Naive thymus-derived CD8-positive, alpha-beta T cell (primary cell): Measurements from ENCODE around the gene ATP4A. TPM values are rescaled to one million over a fixed set of nuclear protein-coding genes. Genes with fewer than 3 reads are reported as not detected.

Experiments used
- ATAC-seq, 2 donors: fragments of 150-1000 bp; cut with Tn5 transposase in 1 of 2; sonication (Bioruptor Pico), chemical (Tn5 transposase) in 1 of 2; 1 replicate in 1 of 2; 2 replicates in 1 of 2; pipeline ENCODE4 v1.10.0; 2021; ENCODE audit warnings: mild to moderate bottlenecking in 2 of 2, moderate library complexity in 2 of 2
- POLR2A ChIA-PET: fragments of 350-600 bp; sonication (Branson Sonifier 250); formaldehyde crosslinking; loops from one replicate; lab custom pipeline; 2021; ENCODE audit warnings: antibody characterized with exemption; lab: Charles Lee
- DNase-seq, 10 donors: peaks; one replicate each; pipeline versions ENCODE4 v3.0.0 to v3.0.0-alpha.2; 2020 to 2022
- H3K27ac Mint-ChIP-seq, 10 donors: one replicate each; pipeline ENCODE4 v1.8.0; 2020 to 2022; ENCODE audit warnings: mild to moderate bottlenecking in 10 of 10, mixed read lengths in 10 of 10, moderate library complexity in 4 of 10, inconsistent platforms in 1 of 10
- H3K27me3 Mint-ChIP-seq, 5 donors: one replicate each; pipeline ENCODE4 v1.8.0; 2021 to 2022; ENCODE audit warnings: mixed read lengths in 5 of 5
- H3K36me3 Mint-ChIP-seq, 3 donors: one replicate each; pipeline ENCODE4 v1.8.0; 2020 to 2022; ENCODE audit warnings: mixed read lengths in 3 of 3, mild to moderate bottlenecking in 2 of 3, inconsistent platforms in 1 of 3
- H3K4me1 Mint-ChIP-seq, 4 donors: one replicate each; pipeline ENCODE4 v1.8.0; 2021 to 2022; ENCODE audit warnings: mixed read lengths in 4 of 4
- H3K4me3 Mint-ChIP-seq, 10 donors: one replicate each; pipeline ENCODE4 v1.8.0; 2020 to 2022; ENCODE audit warnings: mild to moderate bottlenecking in 10 of 10, mixed read lengths in 10 of 10, moderate library complexity in 6 of 10, inconsistent platforms in 1 of 10
- H3K9me3 Mint-ChIP-seq, 9 donors: one replicate each; pipeline ENCODE4 v1.8.0; 2020 to 2022; ENCODE audit warnings: mixed read lengths in 9 of 9, mild to moderate bottlenecking in 3 of 9, inconsistent platforms in 1 of 9, moderate library complexity in 1 of 9
- polyA plus RNA-seq, 3 donors: library from polyadenylated mRNA; unstranded; fragments of 300-500 nt; fragmentation: Illumina TruSeq; gene quantifications; one replicate each; pipeline ENCODE4 v1.2.3, GENCODE V29; 2021
- total RNA-seq, 8 experiments: library from RNA in 2 of 8; stranded (reverse) in 2 of 8; gene quantifications; one replicate each; pipeline ENCODE4 v1.2.3 and lab custom pipeline; 2021 to 2026

The ATP4A gene
- total and polyA plus RNA-seq, 5 experiments from 2014 or later, result not detected

DNA sequence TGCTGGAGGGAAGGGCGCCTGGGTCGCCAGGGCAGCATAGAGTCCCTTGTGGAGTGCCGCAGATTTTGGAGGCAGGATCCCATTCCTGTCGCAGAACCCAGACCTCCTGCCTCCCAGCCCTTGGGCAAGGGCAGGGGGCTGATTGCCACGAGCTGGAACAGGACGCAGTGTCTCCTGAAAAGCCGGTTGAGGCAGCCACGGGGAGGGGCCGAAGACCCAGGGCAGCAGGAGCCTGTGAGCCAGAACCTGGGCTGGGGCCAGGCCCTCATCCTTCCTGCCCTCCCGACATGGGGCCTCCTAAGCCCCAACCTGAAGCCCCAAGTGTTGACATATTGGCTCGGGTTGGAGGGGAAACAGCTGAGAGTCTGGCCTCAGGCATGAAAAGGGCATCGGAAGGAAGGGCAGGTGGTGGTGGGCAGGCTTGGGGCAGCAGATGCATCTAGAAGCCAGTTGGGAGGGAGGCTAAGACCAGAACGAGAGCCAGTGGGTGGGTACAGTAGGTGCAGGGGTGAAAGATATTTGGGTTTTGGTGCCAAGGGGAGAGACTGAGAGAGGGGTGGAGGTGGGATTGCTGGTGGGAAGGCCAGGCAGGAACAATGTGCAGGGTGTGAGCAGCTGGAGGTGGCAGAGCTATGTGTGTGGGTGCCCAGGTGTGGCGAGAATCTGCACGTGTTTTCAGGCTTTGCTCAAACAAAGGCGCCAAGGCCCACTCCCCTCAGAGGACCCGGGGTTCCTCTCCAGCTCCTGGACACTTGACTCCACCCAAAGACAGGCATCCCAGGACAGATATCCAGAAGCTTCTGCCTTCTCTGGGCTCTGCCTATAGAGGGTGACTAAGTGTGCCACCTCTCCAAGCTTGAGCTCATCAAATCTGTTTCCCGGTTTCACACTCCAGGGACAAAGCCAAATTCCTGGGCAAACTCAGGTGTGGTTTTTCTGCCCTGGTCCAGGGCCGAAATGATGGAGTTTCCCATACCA lies 33.9 kb downstream of the ATP4A start:
- POLR2A ChIA-PET, result no interaction called here
- no peak for DNase-seq
- Mint-ChIP-seq H3K9me3 (no peaks in the 10 kb centered on the region), H3K4me3 (no peak overlapping the region), H3K4me1 (peaks cover 12 to 17% (median 14%) of the 10 kb centered on the region in 4 donors), H3K27me3 (peaks cover 9 to 43% (median 31%) of the 10 kb centered on the region in 5 donors), H3K36me3 (no peaks in the 10 kb centered on the region), H3K27ac (no peak overlapping the region)
- ATAC-seq, result no peak

DNA sequence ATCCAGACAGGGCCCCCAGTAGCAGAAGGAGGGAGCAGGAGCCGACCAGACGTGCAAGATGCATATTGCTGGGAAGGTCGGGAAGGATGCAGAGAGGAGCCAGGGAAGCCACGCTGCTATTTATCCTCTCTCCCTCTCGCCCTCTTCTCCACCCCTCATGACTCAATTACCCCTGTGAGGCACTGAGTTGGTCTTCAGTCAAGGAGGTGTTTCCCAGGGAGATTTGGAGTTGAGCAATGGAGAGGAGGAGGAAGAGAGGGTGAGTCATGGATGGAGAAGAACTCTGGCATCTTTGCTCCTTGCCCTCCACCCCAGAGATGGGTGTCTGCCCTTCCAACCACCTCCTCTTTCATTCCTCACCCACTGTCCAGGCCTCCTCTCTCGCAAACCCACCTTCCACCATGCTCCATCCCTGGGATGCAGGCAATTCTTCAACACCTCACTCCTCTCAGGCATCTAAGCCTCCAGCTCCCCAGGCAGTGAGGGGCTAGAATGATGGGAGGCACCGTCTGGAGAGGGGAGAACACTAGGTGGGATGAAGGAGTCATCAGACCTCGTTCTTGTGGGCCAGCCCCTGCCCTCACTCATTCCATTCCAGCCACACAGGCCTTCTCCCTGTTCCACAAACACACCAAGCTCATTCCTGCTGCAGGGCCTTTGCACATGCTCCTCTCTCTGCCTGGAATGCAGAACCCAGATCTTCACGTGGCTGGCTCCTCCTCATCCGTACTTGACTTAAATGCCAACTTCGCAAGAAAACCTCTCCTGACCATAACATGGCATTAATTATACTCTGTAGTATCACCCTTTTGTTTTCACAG lies 35.0 kb downstream of the ATP4A start, which contains the start of gene SBSN:
SBSN (minus strand) TSS at position 94 of the 821 bp plus-strand sequence; CDS start at position 64, 30 bp downstream.
- no peaks in the 10 kb centered on the region for H3K36me3 Mint-ChIP-seq
- H3K9me3 Mint-ChIP-seq, result no peaks in the 10 kb centered on the region
- ATAC-seq, result no peak
- peak within 1 kb of the TSS in 1 of 10 donors; percentile 69 for H3K27ac Mint-ChIP-seq
- peaks cover 9 to 52% (median 35%) of the 10 kb centered on the region in 5 donors for H3K27me3 Mint-ChIP-seq
- H3K4me3 Mint-ChIP-seq, result no peak within 1 kb of the TSS
- POLR2A ChIA-PET, result no interaction called here
- DNase-seq, result no peak
- peaks cover 6 to 9% (median 8%) of the 10 kb centered on the region in 4 donors for H3K4me1 Mint-ChIP-seq

DNA sequence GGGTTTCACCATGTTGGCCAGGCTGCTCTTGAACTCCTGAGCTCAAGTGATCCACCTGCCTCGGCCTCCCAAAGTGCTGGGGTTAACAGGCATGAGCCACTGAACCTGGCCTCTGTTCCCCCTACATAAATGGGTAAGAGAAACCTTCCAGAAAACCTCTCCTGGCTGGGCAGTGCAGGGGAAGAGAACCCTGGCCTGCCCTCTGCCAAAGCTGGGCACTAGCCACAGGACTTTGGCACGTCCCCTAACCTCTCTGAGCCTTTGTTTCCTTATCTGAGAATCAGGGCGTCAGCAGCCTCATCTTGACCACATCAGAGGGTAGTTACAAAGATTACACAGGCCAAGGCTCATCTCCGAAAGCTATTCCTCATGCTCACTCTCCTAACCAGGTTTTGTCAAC lies 37.6 kb downstream of the ATP4A start:
- H3K27ac Mint-ChIP-seq, result no peak overlapping the region
- H3K27me3 Mint-ChIP-seq, result peaks cover 9 to 44% (median 32%) of the 10 kb centered on the region in 5 donors
- no peaks in the 10 kb centered on the region for H3K36me3 Mint-ChIP-seq
- ATAC-seq (no peak), DNase-seq (no peak)
- POLR2A ChIA-PET, result no interaction called here
- no peak overlapping the region for H3K4me3 Mint-ChIP-seq
- H3K9me3 Mint-ChIP-seq, result no peaks in the 10 kb centered on the region
- H3K4me1 Mint-ChIP-seq, result peaks cover 0 to 3% (median 0%) of the 10 kb centered on the region in 4 donors

DNA sequence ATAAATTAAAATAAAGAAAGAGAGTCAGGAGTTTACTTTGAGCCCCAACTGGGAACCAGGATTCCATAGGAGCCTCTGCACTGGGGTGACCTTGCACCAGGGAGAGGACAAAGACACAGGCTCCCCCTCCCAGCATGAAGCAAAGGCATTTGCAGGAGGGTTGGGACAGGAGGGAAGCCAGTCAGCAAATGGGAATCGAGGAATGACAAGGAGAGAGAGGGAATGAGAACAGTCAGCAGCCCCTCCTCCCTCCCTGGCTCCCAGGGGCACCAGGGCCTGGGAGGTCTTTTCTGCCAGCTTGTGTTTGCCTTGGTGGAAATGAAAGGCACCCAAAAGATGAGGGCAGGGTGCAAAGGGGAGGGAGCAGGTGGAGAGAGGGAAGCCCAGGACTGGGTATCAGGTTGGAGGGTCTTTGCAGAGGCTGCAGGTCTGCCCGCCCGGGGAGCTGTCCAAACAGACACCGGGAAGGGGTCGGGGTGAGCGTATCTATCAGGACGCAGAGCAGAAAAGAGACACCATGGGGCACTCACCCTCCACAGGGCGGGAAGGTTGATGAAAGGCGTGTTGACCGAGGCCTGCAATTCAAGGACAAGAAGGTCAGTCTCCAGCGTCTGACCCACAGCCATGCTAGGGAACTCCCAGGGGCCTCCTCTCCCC lies 39.1 kb downstream of the ATP4A start:
- ATAC-seq (no peak), DNase-seq (no peak)
- H3K27me3 Mint-ChIP-seq, result peaks cover 9 to 48% (median 34%) of the 10 kb centered on the region in 5 donors
- H3K36me3 Mint-ChIP-seq, result no peaks in the 10 kb centered on the region
- H3K9me3 Mint-ChIP-seq, result no peaks in the 10 kb centered on the region
- peaks cover 0 to 3% (median 0%) of the 10 kb centered on the region in 4 donors for H3K4me1 Mint-ChIP-seq
- POLR2A ChIA-PET, result no interaction called here
- H3K27ac Mint-ChIP-seq, result no peak overlapping the region
- no peak overlapping the region for H3K4me3 Mint-ChIP-seq

DNA sequence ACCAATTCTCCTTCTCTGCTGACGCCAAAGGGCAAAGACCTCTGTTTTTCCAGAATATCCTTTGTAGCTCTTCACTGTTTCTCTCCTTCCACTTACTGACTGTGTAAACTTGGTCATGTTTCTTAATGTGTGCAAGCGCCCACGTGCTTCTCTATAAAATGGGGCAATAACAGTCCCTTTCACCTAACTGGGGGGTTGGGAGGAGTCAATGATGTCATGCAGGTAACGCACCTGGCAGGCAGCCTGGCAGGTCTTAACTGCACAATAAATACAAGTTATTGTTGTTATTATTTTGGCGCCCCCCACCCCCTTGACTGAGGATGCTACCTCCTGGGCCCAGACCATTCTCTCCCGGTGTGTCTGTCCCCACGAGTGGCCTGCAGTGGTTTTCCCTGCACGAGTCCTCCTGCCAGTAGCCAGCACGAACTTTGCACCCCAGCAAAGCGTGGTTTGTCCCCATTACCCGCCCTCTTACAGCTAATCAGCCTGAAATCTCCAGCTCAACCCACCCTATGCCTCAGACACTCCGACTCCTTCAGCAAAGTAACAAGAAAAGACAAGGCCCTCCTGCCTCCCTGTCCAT lies 40.6 kb downstream of the ATP4A start:
- POLR2A ChIA-PET, result no interaction called here
- peaks cover 0 to 2% (median 0%) of the 10 kb centered on the region in 4 donors for H3K4me1 Mint-ChIP-seq
- peak overlapping the region in 1 of 10 donors; percentile 12 for H3K27ac Mint-ChIP-seq
- ATAC-seq, result no peak
- peaks cover 5 to 37% (median 21%) of the 10 kb centered on the region in 5 donors for H3K27me3 Mint-ChIP-seq
- no peaks in the 10 kb centered on the region for H3K36me3 Mint-ChIP-seq
- DNase-seq, result no peak
- H3K9me3 Mint-ChIP-seq, result no peaks in the 10 kb centered on the region
- H3K4me3 Mint-ChIP-seq, result no peak overlapping the region

DNA sequence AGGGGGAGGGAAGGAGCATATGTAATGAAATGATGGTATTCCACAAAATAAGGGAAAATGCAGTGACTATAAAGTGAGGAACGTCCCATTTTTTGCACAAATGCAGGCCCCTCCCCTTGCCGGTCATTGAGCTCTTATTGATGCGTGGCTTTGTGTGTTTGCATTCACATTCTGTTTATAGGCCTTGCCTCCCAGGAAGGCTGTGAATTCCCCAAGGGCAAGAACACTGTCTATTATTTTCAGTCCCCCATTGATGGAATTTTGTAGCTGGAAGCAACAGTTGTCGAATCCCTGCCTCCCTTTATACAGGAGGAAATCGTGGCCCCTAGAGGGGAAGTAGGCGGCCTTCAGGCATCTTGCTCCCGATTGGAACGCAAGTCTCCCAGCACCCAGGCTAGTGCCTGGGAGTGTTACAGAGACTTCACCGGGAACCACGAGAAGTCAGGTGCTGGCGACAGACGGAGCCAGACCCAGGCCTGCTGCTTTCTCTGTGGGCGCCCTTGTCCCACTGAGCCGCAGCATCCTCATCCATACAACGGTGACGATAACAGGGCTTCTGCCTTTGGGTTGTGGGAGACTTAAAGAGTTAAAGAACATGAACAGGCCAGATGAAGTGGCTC lies 42.2 kb downstream of the ATP4A start:
- H3K4me3 Mint-ChIP-seq, result no peak overlapping the region
- ATAC-seq (no peak), DNase-seq (no peak)
- H3K4me1 Mint-ChIP-seq, result no peaks in the 10 kb centered on the region
- no peak overlapping the region for H3K27ac Mint-ChIP-seq
- no peaks in the 10 kb centered on the region for H3K9me3 Mint-ChIP-seq
- peaks cover 3 to 29% (median 15%) of the 10 kb centered on the region in 5 donors for H3K27me3 Mint-ChIP-seq
- no peaks in the 10 kb centered on the region for H3K36me3 Mint-ChIP-seq
- POLR2A ChIA-PET, result no interaction called here

DNA sequence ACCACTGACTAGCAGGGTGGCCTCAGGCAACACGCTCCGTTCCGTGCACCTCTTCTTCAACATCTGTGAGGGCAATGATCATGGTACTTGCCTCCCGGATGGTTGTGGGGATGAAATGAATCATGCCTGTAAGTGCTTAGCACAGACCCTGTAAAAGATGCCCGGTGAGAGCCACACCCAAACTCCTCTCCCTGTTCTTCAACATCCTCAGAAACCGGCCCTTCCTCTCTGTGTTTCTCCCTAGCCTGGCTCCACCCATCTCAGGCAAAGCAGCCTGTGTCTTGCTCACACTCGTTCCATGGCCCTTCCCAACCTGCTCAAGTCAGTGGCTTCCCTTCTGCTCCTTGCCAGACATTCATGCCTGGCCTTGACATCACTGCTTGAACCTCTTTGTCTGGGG lies 44.2 kb downstream of the ATP4A start:
- POLR2A ChIA-PET, result no interaction called here
- no peaks in the 10 kb centered on the region for H3K36me3 Mint-ChIP-seq
- H3K27ac Mint-ChIP-seq, result peak overlapping the region in 1 of 10 donors; percentile 6
- H3K9me3 Mint-ChIP-seq, result no peaks in the 10 kb centered on the region
- H3K4me1 Mint-ChIP-seq, result no peaks in the 10 kb centered on the region
- peaks cover 5 to 33% (median 16%) of the 10 kb centered on the region in 5 donors for H3K27me3 Mint-ChIP-seq
- no peak for ATAC-seq
- no peak overlapping the region for H3K4me3 Mint-ChIP-seq
- DNase-seq, result no peak

DNA sequence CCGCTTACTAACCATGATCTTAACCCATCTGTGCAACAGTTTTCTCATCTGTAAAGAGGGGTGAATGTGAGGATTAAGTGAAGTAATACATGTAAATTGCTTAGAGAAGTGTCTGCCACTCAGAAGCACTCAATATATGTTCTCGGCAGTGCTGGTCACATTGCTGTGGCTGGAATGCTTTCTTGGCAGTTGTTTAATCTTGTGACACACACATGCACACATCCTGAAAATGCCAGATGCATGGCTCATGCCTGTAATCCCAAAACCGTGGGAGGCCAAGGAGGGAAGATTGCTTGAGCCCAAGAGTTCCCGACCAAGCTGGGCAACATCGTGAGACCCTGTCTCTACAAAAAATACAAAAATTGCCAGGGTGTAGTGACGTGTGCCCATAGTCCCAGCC lies 45.1 kb downstream of the ATP4A start:
- DNase-seq, result no peak
- Mint-ChIP-seq H3K4me3 (no peak overlapping the region), H3K4me1 (no peaks in the 10 kb centered on the region), H3K9me3 (no peaks in the 10 kb centered on the region), H3K27me3 (peaks cover 7 to 37% (median 13%) of the 10 kb centered on the region in 5 donors), H3K27ac (no peak overlapping the region), H3K36me3 (no peaks in the 10 kb centered on the region)
- POLR2A ChIA-PET, result interaction anchor here (0.7 kb wide), 1 partner anchor 346 kb away, joined by 3 read pairs; no protein-coding TSS in a partner anchor
- ATAC-seq, result no peak

DNA sequence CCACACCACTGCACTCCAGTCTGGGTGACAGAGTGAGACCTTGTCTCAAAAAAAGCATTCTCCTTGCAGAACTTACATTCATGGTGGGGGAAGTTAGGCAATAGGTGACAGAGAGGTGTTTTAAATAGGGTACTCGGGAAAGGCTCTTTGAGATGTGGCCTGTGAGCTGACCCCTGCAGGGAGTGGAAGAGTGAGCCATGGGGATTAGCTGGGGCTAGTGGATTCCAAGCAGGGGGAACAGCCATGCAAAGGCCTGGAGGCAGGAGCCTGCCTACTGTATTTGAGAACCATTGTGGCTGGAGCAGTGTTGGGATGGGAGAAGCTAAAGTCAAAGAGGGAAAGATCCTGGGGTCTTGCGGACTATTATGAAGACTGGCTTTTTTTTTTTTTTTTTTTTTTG lies 46.1 kb downstream of the ATP4A start:
- no peak for ATAC-seq
- H3K9me3 Mint-ChIP-seq, result no peaks in the 10 kb centered on the region
- no peaks in the 10 kb centered on the region for H3K4me1 Mint-ChIP-seq

DNA sequence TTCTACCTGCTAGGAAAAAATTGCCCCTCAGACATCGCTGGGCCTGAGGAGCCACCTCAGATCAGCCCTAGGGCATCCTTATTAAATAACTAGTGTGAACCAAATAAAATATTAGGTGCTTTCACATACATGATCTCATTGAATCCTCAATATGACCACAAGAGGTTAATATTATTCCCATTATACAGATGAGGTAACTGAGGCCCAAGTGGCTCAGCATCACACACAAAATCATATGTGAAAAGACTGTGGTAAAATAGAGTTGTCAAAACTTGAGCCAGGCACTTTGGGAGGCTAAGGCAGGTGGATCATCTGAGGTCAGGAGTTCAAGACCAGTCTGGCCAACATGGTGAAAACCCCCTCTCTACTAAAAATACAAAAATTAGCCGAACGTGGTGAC lies 47.1 kb downstream of the ATP4A start:
- peaks cover 10 to 57% (median 30%) of the 10 kb centered on the region in 5 donors for H3K27me3 Mint-ChIP-seq
- POLR2A ChIA-PET, result no interaction called here
- H3K27ac Mint-ChIP-seq, result no peak overlapping the region
- ATAC-seq, result no peak
- no peak overlapping the region for H3K4me3 Mint-ChIP-seq
- no peaks in the 10 kb centered on the region for H3K9me3 Mint-ChIP-seq
- DNase-seq, result no peak
- H3K4me1 Mint-ChIP-seq, result no peaks in the 10 kb centered on the region
- H3K36me3 Mint-ChIP-seq, result no peaks in the 10 kb centered on the region

More for the DNA sequence above, 46.1 kb downstream of the ATP4A start:
- Mint-ChIP-seq H3K36me3 (no peaks in the 10 kb centered on the region), H3K27me3 (peaks cover 7 to 46% (median 22%) of the 10 kb centered on the region in 5 donors), H3K27ac (no peak overlapping the region), H3K4me3 (peak overlapping the region in 1 of 10 donors; percentile 1)
- no peak for DNase-seq
- POLR2A ChIA-PET, result interaction anchor here (0.7 kb wide), 2 partner anchors 33 to 347 kb away, joined by 3 to 4 read pairs; no protein-coding TSS in a partner anchor

DNA sequence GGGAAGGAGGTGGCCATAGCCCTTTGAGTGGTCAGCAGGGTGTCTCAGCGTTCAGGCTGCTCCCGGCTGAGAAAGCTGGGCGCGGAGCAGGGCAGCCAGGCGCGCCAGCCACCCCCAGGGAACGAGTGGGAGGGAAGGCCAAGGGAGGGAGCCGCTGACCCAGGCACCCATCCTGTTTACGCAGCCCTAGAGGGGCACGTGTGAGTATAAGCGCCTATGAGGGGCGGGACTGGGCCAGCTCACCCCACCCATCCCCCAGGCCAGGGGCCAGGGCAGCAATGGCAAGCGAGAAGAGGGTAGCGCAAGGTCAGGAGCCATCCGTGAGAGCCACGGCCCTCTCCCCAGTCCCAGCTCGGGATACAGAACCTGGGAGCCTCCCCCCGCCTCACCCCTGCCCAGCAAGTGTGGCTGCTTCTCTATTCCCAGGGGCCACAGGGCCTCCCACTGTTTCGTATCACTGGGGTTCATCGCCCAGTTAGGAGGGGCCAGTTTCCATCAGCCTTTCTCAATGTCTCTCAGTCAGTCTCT lies 49.1 kb downstream of the ATP4A start:
- no peak overlapping the region for H3K27ac Mint-ChIP-seq
- no peak for ATAC-seq
- peaks cover 11 to 65% (median 28%) of the 10 kb centered on the region in 5 donors for H3K27me3 Mint-ChIP-seq
- no peaks in the 10 kb centered on the region for H3K9me3 Mint-ChIP-seq
- POLR2A ChIA-PET, result no interaction called here
- DNase-seq, result no peak
- H3K36me3 Mint-ChIP-seq, result no peaks in the 10 kb centered on the region
- peaks cover 3 to 16% (median 13%) of the 10 kb centered on the region in 4 donors for H3K4me1 Mint-ChIP-seq
- H3K4me3 Mint-ChIP-seq, result no peak overlapping the region
